Kasumi-1 (cell line): ENCODE measurements around the gene SCAPER.

Experiments used
- DNase-seq, 2 experiments: peaks; one replicate each; lab custom pipeline; 2025; lab: John Stamatoyannopoulos, UW

Gene SCAPER

GRCh38 chr15:76339305-76340197 lies 565.6 kb downstream of the SCAPER start:
- peak; percentile 43 for DNase-seq

- DNase-seq, result no peak
Observed at GRCh38 chr15:76338486-76339304, 566.4 kb downstream of the SCAPER start.

- DNase-seq, result no peak
Observed at GRCh38 chr15:76337696-76338485, 567.2 kb downstream of the SCAPER start.

- no peak for DNase-seq
Observed at GRCh38 chr15:76337059-76337695, 568.0 kb downstream of the SCAPER start.

GRCh38 chr15:76336254-76337058 lies 568.7 kb downstream of the SCAPER start, which contains the start of gene ISL2:
Gene ISL2, plus strand, starts transcription at chr15:76336773. Its CDS starts 111 bp downstream, at chr15:76336884.
- peak in 1 of 2 experiments; percentile 9 for DNase-seq

- peak in 1 of 2 experiments; percentile 7 for DNase-seq
Observed at GRCh38 chr15:76335307-76336253, 569.6 kb downstream of the SCAPER start.

GRCh38 chr15:76334438-76335306 lies 570.5 kb downstream of the SCAPER start:
- no peak for DNase-seq

- peak; percentile 25 to 27 for DNase-seq
Observed at GRCh38 chr15:76333720-76334437, 571.3 kb downstream of the SCAPER start.

GRCh38 chr15:76333309-76333708 lies 571.8 kb downstream of the SCAPER start:
- DNase-seq, result no peak

- DNase-seq, result no peak
Observed at GRCh38 chr15:76332796-76333195, 572.3 kb downstream of the SCAPER start.

- peak; percentile 26 to 38 for DNase-seq
Observed at GRCh38 chr15:76330080-76330680, 575.0 kb downstream of the SCAPER start.

GRCh38 chr15:76328958-76329357 lies 576.2 kb downstream of the SCAPER start:
- no peak for DNase-seq

- DNase-seq, result no peak
Observed at GRCh38 chr15:76328106-76328696, 576.9 kb downstream of the SCAPER start.

GRCh38 chr15:76327191-76328105 lies 577.7 kb downstream of the SCAPER start:
- DNase-seq, result no peak

GRCh38 chr15:76325704-76326103 lies 579.4 kb downstream of the SCAPER start:
- DNase-seq, result no peak

- no peak for DNase-seq
Observed at GRCh38 chr15:76324066-76324465, 581.1 kb downstream of the SCAPER start.
